SK-N-MC (cell line): ENCODE results near the gene PLD1.

Experiments used
- EZH2 ChIP-seq: fragments of 200-600 bp; sonication (generic); IDR thresholded peaks from one replicate; pipeline ENCODE4 v1.6.1; 2017; ENCODE audit warnings: antibody characterized with exemption
- FOXP2 ChIP-seq: optimal IDR thresholded peaks from 2 replicates; pipeline ENCODE3; 2011; ENCODE audit warnings: mild to moderate bottlenecking, moderate library complexity; ENCODE audit not compliant: insufficient read depth; ENCODE audit errors: extremely low read length, control extremely low read depth
- POLR2AphosphoS5 ChIP-seq: IDR thresholded peaks from 2 replicates; pipeline ENCODE4 v1.6.1; 2012; ENCODE audit warnings: mild to moderate bottlenecking, low read depth, low read length, borderline replicate concordance

GRCh38 chr3:171765511-171765887 lies 44.8 kb downstream of the PLD1 start:
- TF ChIP-seq POLR2AphosphoS5 (no peak), EZH2 (no peak), FOXP2 (no peak)
